K562 (cell line): Measurements from ENCODE around the gene CENPT. TPM values are rescaled to one million over a fixed set of nuclear protein-coding genes. Genes with fewer than 3 reads are reported as not detected.

ENCODE experiments used
- CCAR2 ChIP-seq: fragments of 200-400 bp; formaldehyde crosslinking; IDR thresholded peaks from 2 replicates; pipeline ENCODE4 v1.6.1; 2017; ENCODE audit warnings: mild to moderate bottlenecking, low read depth, low read length
- CTBP1 ChIP-seq: fragments of 450-650 bp; IDR thresholded peaks from 2 replicates; pipeline ENCODE4 v1.6.1; 2016; ENCODE audit warnings: borderline replicate concordance
- ERF ChIP-seq: fragments of 450-650 bp; formaldehyde crosslinking; IDR thresholded peaks from 2 replicates; pipeline ENCODE4 v1.4.0; 2020; ENCODE audit warnings: mild to moderate bottlenecking, mixed read lengths
- ILF3 ChIP-seq: fragments of 450-650 bp; IDR thresholded peaks from 2 replicates; pipeline ENCODE4 v1.6.1; 2018; ENCODE audit warnings: antibody characterized with exemption, mild to moderate bottlenecking, moderate library complexity, borderline replicate concordance
- MCM7 ChIP-seq, 2 experiments: fragments of 450-650 bp; IDR thresholded peaks; 2 replicates each; pipeline ENCODE4 v1.6.1; 2016 to 2018
- MTA2 ChIP-seq: fragments of 450-650 bp; IDR thresholded peaks from 2 replicates; pipeline ENCODE4 v1.6.1; 2016; ENCODE audit warnings: low read depth
- MTA3 ChIP-seq: fragments of 450-650 bp; formaldehyde crosslinking; IDR thresholded peaks from 2 replicates; pipeline ENCODE4 v1.6.1; 2017; ENCODE audit warnings: mild to moderate bottlenecking, borderline replicate concordance
- NFRKB ChIP-seq: fragments of 450-650 bp; IDR thresholded peaks from 2 replicates; pipeline ENCODE4 v1.6.1; 2016; ENCODE audit warnings: low read depth
- SMARCB1 ChIP-seq: IDR thresholded peaks from 2 replicates; pipeline ENCODE4 v1.6.1; 2011; ENCODE audit warnings: improper control_type of control experiment, low read depth; ENCODE audit not compliant: insufficient read length
- TEAD4 ChIP-seq, 2 experiments: sonication (generic) in 1 of 2; formaldehyde crosslinking in 1 of 2; IDR thresholded peaks; 2 replicates each; pipeline versions ENCODE4 v1.6.1 to v1.8.0; 2012 to 2022; ENCODE audit warnings: borderline replicate concordance in 1 of 2, inconsistent platforms in 1 of 2, low read length in 1 of 2, mild to moderate bottlenecking in 1 of 2, missing genetic modification reagents in 1 of 2
- TGIF2 ChIP-seq: sonication (generic); formaldehyde crosslinking; IDR thresholded peaks from 2 replicates; pipeline ENCODE4 v1.8.1; 2022; ENCODE audit warnings: mild to moderate bottlenecking, missing genetic modification reagents, moderate library complexity
- YY1 ChIP-seq, 3 experiments: IDR thresholded peaks; 2 replicates each; pipeline ENCODE4 v1.6.1; 2011; ENCODE audit warnings: low read length in 2 of 3, mild to moderate bottlenecking in 2 of 3, moderate library complexity in 2 of 3, borderline replicate concordance in 1 of 3, control low read depth in 1 of 3, low read depth in 1 of 3; ENCODE audit not compliant: insufficient read depth in 3 of 3, insufficient replicate concordance in 2 of 3, control insufficient read depth in 1 of 3, insufficient read length in 1 of 3; ENCODE audit errors: extremely low read depth in 1 of 3
- ZFP36 ChIP-seq: fragments of 150-350 bp; IDR thresholded peaks from 2 replicates; pipeline ENCODE4 v1.6.1; 2018; ENCODE audit warnings: low read length, low read depth; ENCODE audit not compliant: partially characterized antibody
- ZNF134 ChIP-seq: fragments of 250-450 bp; sonication (Bioruptor Pico); conservative IDR thresholded peaks from 2 replicates; pipeline ENCODE4 v1.4.0; 2020
- polyA plus RNA-seq, 8 experiments: library from polyadenylated mRNA; depleted of rRNA in 4 of 8; stranded (reverse) in 5 of 8; unstranded in 3 of 8; fragments of >200 nt; fragmentation: Nextera tagmentation in 2 of 8; fragmentation: Illumina TruSeq in 1 of 8; extraction: Ambion mirVana in 2 of 8; extraction: Trizol in 1 of 8; gene quantifications; 2 replicates each; pipeline versions ENCODE4 v1.2.1 to v1.2.3, GENCODE V29; 2011 to 2014; ENCODE audit warnings: inconsistent platforms in 1 of 8, missing spikeins in 1 of 8
- total RNA-seq, 7 experiments: library from RNA; depleted of rRNA in 6 of 7; stranded (reverse); fragments of >200 nt in 6 of 7; fragmentation: Illumina TruSeq in 2 of 7; extraction: Trizol in 2 of 7; gene quantifications; 2 replicates each; pipeline versions ENCODE4 v1.2.1 to v1.2.3, GENCODE V29; 2011 to 2021; ENCODE audit warnings: low replicate concordance in 1 of 7
- TF ChIP-seq, protein P1 (sequence below): conservative IDR thresholded peaks from 2 replicates; pipeline ENCODE4 v1.6.1; 2011; ENCODE audit warnings: low read depth, mild to moderate bottlenecking, low read length; ENCODE audit not compliant: control insufficient read depth
- TF ChIP-seq, protein P2 (sequence below): sonication (generic); formaldehyde crosslinking; IDR thresholded peaks from 2 replicates; pipeline ENCODE4 v1.8.0; 2022; ENCODE audit warnings: missing genetic modification reagents, mild to moderate bottlenecking, borderline replicate concordance
- TF ChIP-seq, protein P3 (sequence below): fragments of 450-650 bp; IDR thresholded peaks from 2 replicates; pipeline ENCODE4 v1.6.1; 2016; ENCODE audit warnings: low read depth

The CENPT gene
- total and polyA plus RNA-seq, 9 of the 15 experiments (the other 6 are each of a cell fraction or from before 2014, with no cell fraction given) = 3.6 to 94.2 (median 44.1) TPM

DNA sequence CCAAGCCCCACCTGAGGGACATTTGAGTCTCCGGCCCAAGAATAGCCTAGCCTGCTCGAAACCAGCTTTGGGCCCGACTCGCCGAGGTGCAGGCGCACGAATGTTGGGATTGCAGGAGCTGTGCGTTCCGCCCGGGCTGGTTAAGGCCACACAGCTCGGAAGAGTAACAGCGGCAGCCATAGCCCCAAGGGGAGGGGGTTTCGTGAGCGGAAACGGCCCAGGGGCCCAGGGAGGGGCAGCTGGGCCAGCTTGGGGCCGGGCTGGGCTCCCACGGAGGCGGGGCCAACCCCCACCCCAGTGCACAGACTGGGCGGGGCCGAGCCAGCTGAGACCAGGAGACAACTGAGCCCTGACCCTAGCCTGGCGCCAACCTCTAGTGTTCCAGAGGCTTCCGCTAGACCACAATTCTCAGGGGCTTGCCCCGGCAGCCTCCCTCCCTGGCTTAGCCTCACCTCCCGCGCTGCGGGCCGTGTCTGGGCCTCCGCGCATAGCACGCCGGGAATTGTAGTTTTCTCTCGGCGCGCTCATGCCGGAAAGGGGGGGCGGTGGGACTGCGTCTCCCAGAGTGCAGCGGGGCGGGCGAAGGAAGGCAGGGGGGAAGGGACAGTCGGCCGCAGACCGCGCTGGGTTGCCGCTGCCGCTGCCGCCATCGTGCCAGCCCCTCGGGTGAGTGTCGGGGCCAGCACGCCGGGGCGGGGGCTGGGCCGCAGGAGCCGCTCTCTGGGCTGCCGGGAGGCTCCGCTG, 1.0 kb downstream of the CENPT start, which contains the start of gene NUTF2 (continued):
- TF ChIP-seq CTBP1 (peak; percentile 74; the same call in 1 of the 2 replicates), SMARCB1 (no peak), ILF3 (no peak), MTA2 (no peak), ZNF134 (0 out of 2 replicates have a peak, but pooled peaks have one; percentile 36), CCAR2 (no peak), MCM7 (IDR thresholded peaks at IDR 0.05) (no peak), TEAD4 (IDR thresholded peaks at IDR 0.05; ENCODE audit: low read length) (no peak; the same call in 1 of the 2 replicates), TEAD4 (CRISPR knock-in tag; IDR thresholded peaks at IDR 0.05; ENCODE audit: borderline replicate concordance) (no peak), ZFP36 (no peak), NFRKB (peak; percentile 57; the same call in 1 of the 2 replicates), YY1 (IDR thresholded peaks at IDR 0.05; ENCODE audit: borderline replicate concordance in 1 of 3, control insufficient read depth in 1 of 3, extremely low read depth in 1 of 3, insufficient read depth in 3 of 3, insufficient read length in 1 of 3, insufficient replicate concordance in 2 of 3, low read depth in 1 of 3, low read length in 2 of 3) (peak; percentile 37 to 83 (median 68)), ERF (CRISPR knock-in tag) (no peak), MTA3 (peak; percentile 94), TGIF2 (CRISPR knock-in tag) (no peak)
- TF ChIP-seq, protein P1, sequence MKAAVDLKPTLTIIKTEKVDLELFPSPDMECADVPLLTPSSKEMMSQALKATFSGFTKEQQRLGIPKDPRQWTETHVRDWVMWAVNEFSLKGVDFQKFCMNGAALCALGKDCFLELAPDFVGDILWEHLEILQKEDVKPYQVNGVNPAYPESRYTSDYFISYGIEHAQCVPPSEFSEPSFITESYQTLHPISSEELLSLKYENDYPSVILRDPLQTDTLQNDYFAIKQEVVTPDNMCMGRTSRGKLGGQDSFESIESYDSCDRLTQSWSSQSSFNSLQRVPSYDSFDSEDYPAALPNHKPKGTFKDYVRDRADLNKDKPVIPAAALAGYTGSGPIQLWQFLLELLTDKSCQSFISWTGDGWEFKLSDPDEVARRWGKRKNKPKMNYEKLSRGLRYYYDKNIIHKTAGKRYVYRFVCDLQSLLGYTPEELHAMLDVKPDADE = peak; percentile 98
- TF ChIP-seq, protein P2, sequence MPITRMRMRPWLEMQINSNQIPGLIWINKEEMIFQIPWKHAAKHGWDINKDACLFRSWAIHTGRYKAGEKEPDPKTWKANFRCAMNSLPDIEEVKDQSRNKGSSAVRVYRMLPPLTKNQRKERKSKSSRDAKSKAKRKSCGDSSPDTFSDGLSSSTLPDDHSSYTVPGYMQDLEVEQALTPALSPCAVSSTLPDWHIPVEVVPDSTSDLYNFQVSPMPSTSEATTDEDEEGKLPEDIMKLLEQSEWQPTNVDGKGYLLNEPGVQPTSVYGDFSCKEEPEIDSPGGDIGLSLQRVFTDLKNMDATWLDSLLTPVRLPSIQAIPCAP (CRISPR knock-in tag) = no peak
- TF ChIP-seq, protein P3, sequence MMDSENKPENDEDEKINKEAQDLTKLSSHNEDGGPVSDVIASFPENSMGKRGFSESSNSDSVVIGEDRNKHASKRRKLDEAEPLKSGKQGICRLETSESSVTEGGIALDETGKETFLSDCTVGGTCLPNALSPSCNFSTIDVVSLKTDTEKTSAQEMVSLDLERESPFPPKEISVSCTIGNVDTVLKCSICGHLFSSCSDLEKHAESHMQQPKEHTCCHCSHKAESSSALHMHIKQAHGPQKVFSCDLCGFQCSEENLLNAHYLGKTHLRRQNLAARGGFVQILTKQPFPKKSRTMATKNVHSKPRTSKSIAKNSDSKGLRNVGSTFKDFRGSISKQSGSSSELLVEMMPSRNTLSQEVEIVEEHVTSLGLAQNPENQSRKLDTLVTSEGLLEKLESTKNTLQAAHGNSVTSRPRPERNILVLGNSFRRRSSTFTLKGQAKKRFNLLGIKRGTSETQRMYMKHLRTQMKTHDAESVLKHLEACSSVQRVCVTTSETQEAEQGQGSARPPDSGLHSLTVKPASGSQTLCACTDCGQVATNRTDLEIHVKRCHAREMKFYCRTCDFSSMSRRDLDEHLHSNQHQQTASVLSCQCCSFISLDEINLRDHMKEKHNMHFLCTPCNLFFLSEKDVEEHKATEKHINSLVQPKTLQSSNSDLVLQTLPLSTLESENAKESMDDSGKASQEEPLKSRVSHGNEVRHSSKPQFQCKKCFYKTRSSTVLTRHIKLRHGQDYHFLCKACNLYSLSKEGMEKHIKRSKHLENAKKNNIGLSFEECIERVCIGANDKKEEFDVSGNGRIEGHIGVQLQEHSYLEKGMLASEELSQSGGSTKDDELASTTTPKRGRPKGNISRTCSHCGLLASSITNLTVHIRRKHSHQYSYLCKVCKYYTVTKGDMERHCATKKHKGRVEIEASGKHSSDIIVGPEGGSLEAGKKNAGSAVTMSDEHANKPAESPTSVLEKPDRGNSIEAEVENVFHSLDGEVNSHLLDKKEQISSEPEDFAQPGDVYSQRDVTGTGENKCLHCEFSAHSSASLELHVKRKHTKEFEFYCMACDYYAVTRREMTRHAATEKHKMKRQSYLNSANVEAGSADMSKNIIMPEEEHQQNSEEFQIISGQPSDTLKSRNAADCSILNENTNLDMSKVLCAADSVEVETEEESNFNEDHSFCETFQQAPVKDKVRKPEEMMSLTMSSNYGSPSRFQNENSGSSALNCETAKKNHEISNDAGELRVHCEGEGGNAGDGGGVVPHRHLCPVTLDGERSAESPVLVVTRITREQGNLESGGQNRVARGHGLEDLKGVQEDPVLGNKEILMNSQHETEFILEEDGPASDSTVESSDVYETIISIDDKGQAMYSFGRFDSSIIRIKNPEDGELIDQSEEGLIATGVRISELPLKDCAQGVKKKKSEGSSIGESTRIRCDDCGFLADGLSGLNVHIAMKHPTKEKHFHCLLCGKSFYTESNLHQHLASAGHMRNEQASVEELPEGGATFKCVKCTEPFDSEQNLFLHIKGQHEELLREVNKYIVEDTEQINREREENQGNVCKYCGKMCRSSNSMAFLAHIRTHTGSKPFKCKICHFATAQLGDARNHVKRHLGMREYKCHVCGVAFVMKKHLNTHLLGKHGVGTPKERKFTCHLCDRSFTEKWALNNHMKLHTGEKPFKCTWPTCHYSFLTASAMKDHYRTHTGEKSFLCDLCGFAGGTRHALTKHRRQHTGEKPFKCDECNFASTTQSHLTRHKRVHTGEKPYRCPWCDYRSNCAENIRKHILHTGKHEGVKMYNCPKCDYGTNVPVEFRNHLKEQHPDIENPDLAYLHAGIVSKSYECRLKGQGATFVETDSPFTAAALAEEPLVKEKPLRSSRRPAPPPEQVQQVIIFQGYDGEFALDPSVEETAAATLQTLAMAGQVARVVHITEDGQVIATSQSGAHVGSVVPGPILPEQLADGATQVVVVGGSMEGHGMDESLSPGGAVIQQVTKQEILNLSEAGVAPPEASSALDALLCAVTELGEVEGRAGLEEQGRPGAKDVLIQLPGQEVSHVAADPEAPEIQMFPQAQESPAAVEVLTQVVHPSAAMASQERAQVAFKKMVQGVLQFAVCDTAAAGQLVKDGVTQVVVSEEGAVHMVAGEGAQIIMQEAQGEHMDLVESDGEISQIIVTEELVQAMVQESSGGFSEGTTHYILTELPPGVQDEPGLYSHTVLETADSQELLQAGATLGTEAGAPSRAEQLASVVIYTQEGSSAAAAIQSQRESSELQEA = peak; percentile 92
